GM12891 (cell line): Measurements from ENCODE around the gene PSMB2.

Experiments
- PAX5 ChIP-seq: IDR thresholded peaks from 2 replicates; pipeline ENCODE4 v1.6.1; 2011; ENCODE audit warnings: low read length, moderate library complexity, mild to moderate bottlenecking; ENCODE audit not compliant: insufficient read depth, severe bottlenecking
- POLR2A ChIP-seq: IDR thresholded peaks from 2 replicates; pipeline ENCODE4 v1.6.1; 2011; ENCODE audit warnings: low read depth, low read length, control low read depth
- POLR2AphosphoS5 ChIP-seq: IDR thresholded peaks from 2 replicates; pipeline ENCODE4 v1.6.1; 2011; ENCODE audit warnings: low read depth, low read length, control low read depth
- TAF1 ChIP-seq: IDR thresholded peaks from 2 replicates; pipeline ENCODE4 v1.6.1; 2011; ENCODE audit warnings: low read depth, low read length, control low read depth

DNA sequence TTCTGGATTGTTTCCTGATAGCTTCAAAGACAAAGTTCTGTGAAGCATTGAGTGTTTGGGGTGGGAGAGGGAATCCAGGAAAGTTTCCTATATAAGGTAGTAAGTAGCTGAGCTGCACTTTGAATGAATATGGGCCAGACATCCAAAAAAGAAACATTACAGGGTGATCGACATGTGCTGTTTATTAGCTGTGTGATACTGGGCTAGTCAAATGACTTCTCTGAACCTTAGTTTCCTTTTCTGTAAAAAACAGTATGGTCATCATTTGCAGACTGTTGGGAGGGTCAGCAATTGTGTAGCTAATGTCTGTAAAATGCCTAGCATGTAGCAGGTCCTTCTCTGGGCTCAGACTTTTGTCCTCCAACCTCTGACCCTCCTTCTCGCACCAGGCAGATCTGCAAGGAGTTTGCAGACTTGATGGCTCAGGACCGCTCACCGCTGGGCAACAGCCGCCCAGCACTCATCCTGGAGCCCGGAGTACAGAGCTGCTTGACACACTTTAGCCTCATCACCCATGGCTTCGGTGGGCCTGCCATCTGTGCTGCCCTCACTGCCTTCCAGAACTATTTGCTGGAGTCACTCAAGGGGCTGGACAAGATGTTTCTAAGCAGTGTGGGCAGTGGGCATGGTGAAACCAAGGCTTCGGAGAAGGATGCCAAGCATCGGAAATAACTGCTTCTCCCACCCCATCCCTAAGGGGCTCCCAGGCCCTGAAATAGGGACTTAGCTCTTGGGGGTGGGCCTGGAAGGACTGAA, 47.1 kb downstream of the PSMB2 start:
- TF ChIP-seq POLR2A (no peak), TAF1 (no peak), POLR2AphosphoS5 (no peak), PAX5 (no peak)
